HG02870 (cell line): ENCODE measurements around the gene STX4.

Experiments used
- ATAC-seq: cut with Tn5 transposase; IDR thresholded peaks from one replicate; pipeline ENCODE4 v1.9.1; 2021; ENCODE audit warnings: mild to moderate bottlenecking, moderate library complexity; ENCODE audit not compliant: unreplicated experiment

The STX4 gene

DNA sequence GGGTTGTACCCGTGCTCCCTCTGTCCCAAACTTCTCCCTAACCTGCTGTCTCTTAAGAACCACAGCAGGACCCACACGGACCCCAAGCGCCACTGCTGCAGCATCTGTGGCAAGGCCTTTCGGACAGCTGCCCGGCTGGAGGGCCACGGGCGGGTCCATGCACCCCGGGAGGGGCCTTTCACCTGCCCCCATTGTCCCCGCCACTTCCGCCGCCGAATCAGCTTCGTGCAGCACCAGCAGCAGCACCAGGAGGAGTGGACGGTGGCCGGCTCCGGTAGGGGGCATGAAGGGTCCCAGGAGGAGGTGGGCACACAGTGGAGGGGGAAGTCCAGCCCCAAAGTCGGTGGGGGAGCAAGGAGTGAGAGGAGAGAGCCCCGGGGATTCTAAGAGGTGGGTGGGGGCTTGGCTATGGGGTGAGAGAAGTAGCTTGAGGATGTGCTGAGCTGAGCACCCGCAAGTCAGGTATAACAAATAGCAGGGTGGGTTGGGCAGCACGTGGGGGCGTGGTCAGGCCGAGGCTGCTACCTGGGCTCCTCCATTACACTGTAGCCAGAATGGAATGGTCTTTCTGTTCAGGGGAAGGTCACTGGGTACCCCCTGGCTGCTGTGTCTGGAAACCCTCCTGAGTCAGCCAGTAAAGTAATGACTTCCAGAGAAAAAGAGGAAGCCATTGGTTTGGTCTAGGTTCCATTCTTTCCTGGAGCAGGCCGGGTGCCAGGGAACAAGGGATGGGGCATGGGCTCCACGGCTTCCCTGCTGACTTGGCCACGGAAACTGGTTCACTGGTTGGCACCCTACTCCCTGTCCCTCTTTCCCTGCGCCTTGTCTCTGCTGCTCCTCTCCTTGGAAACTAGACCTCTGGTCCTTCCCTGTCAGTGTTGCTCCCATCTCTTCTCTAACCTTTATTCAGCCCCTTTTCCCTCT is 48.3 kb downstream of the STX4 start:
- no peak for ATAC-seq

DNA sequence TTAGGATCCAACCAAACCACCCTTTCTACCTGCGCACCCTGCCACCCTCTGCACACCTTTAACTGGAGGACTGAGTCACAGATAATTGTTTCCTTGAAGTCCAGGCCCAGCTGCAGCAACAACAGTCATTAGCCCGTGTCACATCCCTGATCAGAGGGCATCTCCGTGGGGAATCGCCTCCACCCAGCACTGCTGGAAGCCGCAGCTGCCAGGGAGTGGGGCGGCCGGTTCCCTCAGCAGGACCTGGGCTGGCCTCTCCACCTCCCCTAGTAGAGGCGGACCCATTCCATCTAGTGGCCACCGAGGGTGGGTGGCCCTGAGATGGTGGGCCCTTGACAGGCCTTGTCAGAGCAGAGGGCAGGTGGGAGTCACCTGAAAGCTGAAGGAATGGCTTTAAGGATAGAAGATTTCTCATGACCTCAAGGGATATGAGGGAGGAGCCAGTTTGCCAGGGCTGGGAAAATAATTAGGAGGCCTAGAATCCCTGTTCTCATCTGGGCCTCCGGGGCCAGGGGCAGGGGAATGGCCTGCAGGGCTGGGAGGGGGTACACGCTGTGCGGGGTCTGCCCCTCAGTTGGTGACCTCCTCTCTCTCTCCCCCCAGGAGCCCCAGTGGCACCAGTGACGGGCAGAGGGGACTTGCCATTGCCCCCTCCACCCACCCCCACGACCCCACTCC is 49.1 kb downstream of the STX4 start:
- ATAC-seq: no peak

- ATAC-seq: no peak
Observed at GRCh38 chr16:31083081-31083480, 49.7 kb downstream of the STX4 start.

DNA sequence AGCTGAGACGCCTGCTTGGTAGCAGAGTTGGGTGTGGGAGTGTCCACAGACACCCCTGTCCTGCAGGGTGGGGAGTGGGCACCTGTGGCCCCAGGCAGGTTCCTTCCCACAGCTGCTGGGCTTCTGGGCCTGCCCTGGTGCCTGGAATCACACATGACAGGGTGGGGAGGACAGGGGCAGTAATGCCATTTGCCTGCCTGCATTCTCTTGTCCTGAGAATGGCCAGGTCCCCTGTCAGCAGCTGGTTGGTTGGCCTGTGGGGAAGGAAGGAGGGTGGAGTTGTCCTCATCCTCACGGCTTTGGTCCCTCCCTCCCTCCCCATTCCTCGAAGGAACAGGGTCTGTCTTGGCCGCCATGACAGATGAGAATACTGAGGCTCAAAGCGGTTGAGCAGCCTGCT is 50.2 kb downstream of the STX4 start:
- no peak for ATAC-seq

DNA sequence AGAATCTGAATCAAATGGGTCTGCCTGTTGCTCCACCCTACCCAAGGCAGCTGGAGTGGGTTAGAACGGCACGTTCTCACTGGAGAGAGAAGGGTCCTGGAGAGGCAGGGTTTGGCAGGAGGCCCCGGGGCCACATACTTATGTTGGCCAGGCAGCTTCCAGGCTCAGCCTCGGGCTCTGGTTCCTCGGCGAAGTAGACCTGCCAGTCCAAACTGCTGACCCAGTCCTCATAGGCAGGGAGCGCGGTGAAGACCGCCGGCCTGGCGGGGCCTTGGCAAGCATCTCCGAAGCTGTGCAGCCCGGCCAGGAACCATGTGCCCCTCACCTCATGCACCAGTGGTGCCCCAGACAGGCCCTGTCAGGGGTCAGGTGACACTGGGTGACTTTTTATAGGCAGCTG is 50.6 kb downstream of the STX4 start:
- ATAC-seq: no peak

DNA sequence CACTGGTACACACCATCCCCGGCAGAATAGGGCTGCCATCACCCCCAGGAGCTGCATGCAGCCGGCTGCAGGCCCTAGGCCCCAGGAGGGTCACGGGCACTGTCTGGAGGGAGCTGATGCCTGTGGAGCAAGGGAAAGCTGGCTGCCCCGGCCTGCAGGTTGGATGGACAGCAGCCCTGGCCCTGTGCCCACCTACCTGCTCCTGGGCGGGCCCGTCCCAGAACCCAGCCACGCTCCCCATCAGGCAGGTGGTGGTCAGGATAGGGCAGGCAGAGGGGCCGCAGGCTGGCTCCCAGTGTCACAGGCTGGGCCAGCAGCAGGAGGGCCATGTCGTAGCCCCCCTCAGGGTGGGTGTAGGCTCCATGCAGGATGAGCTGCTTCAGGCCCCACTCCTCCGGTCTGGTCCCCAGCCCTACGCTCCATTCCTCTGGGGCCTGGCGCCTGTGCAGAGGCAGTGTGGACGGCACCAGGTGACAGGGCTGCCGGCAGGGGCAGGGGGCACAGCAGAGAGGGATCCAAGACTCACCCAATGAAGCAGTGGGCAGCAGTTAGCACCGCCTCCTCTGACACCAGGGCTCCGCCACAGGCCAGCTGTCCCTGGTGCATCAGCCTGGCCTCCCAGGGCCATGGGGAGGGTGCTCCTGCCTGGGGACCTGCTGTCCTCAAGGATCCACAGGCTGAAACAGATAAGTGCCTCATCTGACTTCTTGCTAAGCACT is 51.4 kb downstream of the STX4 start:
- no peak for ATAC-seq

- ATAC-seq: no peak
Observed at GRCh38 chr16:31085411-31085810, 52.1 kb downstream of the STX4 start.

GRCh38 chr16:31085873-31086628 is 52.7 kb downstream of the STX4 start:
- ATAC-seq: no peak

GRCh38 chr16:31086629-31086906 is 53.2 kb downstream of the STX4 start:
- ATAC-seq: no peak

- ATAC-seq: no peak
Observed at GRCh38 chr16:31087481-31087880, 54.1 kb downstream of the STX4 start.

- no peak for ATAC-seq
Observed at GRCh38 chr16:31087971-31088370, 54.6 kb downstream of the STX4 start.

DNA sequence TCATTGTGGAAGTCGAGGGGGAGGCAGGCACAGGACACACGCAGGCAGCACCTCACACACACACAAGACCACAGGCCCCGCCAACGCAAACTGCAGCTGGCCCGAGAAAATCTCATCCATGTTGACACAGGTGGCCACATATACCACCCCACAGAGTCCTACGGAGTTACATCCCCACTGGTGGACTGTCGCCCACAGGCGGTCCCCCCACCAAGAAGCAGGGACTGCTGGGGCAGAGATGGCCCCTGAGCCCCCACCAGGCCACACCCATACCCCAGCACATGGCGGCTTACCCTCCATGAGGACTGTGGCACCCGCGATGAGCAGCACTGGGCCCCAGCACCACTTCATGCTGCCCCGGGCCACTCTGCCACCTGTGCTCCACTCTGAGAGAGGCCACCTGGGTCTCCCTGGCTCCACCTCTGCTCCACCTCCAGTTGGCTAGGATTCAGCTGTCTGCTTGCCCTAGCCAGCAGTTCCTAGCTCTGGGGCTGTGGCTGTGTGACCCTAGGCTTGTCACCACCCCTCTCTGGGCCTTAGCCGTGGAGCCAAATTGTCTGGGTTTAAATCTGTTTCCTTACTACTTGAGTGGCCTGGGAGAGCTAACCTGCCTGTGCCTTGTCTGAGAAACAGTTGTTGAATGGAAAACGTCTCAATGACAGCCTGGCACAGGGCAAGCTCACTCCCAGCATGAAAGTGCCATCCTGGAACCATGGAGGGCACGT is 55.3 kb downstream of the STX4 start, which contains the start of gene PRSS53:
Gene PRSS53, minus strand, starts transcription at position 485 of the 725 bp plus-strand sequence. Its CDS starts 134 bp downstream, at position 351.
- ATAC-seq: no peak

DNA sequence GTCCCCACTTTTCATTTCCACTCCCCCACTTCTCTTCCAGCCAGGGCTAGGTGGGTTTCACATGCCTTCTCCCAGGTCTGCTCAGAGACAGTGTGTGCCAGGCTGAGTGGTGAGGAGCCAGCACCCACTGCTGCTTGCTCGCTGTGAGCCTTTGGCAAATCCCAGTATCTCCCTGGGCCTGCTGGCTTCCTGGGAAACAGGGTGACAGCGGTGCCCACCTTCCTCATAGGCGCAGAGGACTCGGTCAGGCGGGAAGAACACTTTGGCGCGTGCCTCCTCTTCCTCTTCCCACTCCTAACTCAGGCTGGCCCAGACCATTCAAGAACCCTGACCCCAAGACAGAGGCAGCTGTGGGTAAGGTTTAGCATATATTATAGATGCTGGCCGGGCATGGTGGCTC is 55.8 kb downstream of the STX4 start:
- ATAC-seq: no peak
